ENCODE results near the gene RELCH.

The RELCH gene

DNA sequence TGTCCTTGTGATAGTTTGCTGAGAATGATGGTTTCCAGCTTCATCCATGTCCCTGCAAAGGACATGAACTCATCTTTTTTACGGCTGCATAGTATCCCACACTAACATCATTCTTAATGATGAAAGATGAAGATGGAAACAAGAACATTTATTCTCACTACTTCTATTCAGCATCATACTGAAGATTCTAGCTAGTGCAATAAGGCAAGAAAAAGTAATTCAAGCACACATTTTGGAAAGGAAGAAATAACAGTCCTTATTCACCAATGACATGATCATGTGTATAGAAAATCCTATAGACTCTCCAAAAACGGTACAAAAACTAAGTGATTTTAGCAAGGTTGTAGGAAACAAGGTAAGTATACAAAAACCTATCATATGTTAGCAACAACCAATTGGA lies 37.2 kb downstream of the RELCH start:
- H3K27ac ChIP-seq: no peak overlapping the region
- no peaks in the 10 kb centered on the region for H3K4me1 ChIP-seq
- no peak overlapping the region for H3K9ac ChIP-seq
- no peak overlapping the region for H3K4me3 ChIP-seq (ENCODE audit: low read depth, low read length)
- H3K9me3 ChIP-seq (ENCODE audit: control insufficient read depth, low read length): no peaks in the 10 kb centered on the region
- H3K27me3 ChIP-seq (ENCODE audit: control insufficient read depth, insufficient read depth, low read length): no peaks in the 10 kb centered on the region
- no peak overlapping the region for H3K4me2 ChIP-seq (ENCODE audit: low read length)
- peaks cover 3% of the 10 kb centered on the region for H3K79me2 ChIP-seq
- TF ChIP-seq, protein P1, sequence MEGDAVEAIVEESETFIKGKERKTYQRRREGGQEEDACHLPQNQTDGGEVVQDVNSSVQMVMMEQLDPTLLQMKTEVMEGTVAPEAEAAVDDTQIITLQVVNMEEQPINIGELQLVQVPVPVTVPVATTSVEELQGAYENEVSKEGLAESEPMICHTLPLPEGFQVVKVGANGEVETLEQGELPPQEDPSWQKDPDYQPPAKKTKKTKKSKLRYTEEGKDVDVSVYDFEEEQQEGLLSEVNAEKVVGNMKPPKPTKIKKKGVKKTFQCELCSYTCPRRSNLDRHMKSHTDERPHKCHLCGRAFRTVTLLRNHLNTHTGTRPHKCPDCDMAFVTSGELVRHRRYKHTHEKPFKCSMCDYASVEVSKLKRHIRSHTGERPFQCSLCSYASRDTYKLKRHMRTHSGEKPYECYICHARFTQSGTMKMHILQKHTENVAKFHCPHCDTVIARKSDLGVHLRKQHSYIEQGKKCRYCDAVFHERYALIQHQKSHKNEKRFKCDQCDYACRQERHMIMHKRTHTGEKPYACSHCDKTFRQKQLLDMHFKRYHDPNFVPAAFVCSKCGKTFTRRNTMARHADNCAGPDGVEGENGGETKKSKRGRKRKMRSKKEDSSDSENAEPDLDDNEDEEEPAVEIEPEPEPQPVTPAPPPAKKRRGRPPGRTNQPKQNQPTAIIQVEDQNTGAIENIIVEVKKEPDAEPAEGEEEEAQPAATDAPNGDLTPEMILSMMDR (IDR thresholded peaks at IDR 0.05): no peak
- no peaks in the 10 kb centered on the region for H3K36me3 ChIP-seq (ENCODE audit: control insufficient read depth, insufficient read depth, low read length)
- no peak overlapping the region for H2AFZ ChIP-seq

DNA sequence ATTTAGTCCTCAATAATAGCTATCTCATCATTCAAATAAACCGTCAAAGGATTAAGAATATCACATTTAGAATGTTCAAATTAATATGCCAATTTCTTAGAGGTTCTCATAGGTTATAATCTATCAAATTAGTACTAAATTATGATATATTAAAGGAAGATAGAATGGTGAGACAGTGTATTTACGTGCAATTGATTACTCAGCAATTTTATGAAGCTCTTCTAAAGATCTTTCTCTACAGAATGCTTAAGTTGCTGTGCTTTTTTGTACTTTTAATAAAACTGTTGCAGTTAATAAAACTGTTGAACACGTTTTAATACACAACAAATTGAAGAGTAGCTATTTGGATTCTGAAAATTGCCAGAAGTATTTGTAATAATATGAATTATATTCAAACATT lies 39.0 kb downstream of the RELCH start:
- Histone ChIP-seq H3K4me1 (no peaks in the 10 kb centered on the region), H3K27me3 (ENCODE audit: control insufficient read depth, insufficient read depth, low read length) (no peaks in the 10 kb centered on the region), H2AFZ (no peak overlapping the region), H3K79me2 (no peaks in the 10 kb centered on the region), H3K9me3 (ENCODE audit: control insufficient read depth, low read length) (no peaks in the 10 kb centered on the region), H3K27ac (no peak overlapping the region), H3K36me3 (ENCODE audit: control insufficient read depth, insufficient read depth, low read length) (no peaks in the 10 kb centered on the region), H3K4me2 (ENCODE audit: low read length) (no peak overlapping the region), H3K4me3 (ENCODE audit: low read depth, low read length) (no peak overlapping the region), H3K9ac (no peak overlapping the region)
- TF ChIP-seq, protein P1 (IDR thresholded peaks at IDR 0.05): no peak

DNA sequence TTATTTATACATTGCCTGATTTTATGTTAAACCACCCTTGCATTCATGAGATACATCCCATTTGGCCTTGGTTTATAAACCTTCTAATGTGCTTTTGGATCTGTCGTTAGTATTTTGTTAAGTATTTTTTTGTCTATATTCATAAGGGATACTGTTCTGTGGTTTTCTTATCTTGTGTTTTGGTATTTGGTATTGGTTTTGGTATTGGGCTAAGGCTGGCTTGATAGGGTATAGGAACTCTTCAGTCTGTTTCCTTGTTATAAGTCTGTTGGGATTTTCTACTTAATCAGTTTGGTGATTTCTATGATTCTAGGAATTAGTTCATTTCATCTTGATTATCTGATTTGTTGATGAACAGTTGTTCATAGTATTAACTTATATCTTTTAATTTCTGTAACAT lies 49.2 kb downstream of the RELCH start:
- Histone ChIP-seq H2AFZ (no peak overlapping the region), H3K36me3 (ENCODE audit: control insufficient read depth, insufficient read depth, low read length) (no peaks in the 10 kb centered on the region), H3K9ac (no peak overlapping the region), H3K4me2 (ENCODE audit: low read length) (no peak overlapping the region), H3K79me2 (peaks cover 3% of the 10 kb centered on the region), H3K27ac (no peak overlapping the region), H3K27me3 (ENCODE audit: control insufficient read depth, insufficient read depth, low read length) (no peaks in the 10 kb centered on the region), H3K4me3 (ENCODE audit: low read depth, low read length) (no peak overlapping the region), H3K9me3 (ENCODE audit: control insufficient read depth, low read length) (no peaks in the 10 kb centered on the region), H3K4me1 (no peaks in the 10 kb centered on the region)
- TF ChIP-seq, protein P1 (IDR thresholded peaks at IDR 0.05): no peak

DNA sequence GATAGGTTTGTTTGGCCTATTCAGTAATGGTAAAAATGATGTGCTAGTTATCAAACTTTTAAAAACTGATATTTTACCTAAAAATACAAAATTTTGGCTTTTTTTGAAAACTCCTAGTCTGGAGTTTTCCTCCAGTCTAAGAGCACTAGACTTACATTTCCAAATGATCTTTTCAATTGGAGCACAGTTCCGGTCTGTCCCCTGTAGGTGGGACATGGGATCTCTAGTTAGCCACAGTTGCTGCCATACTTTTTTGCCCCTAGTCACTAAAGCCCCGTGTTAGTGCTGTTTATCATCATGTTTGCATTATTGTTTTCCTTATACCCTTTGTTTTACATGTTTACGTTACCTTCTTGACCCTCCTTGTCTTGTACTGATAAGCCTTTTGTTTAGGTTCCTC lies 52.4 kb downstream of the RELCH start:
- Histone ChIP-seq H3K9ac (no peak overlapping the region), H3K27ac (no peak overlapping the region), H3K27me3 (ENCODE audit: control insufficient read depth, insufficient read depth, low read length) (no peaks in the 10 kb centered on the region), H3K9me3 (ENCODE audit: control insufficient read depth, low read length) (no peaks in the 10 kb centered on the region), H2AFZ (no peak overlapping the region), H3K36me3 (ENCODE audit: control insufficient read depth, insufficient read depth, low read length) (no peaks in the 10 kb centered on the region), H3K79me2 (peaks cover 3% of the 10 kb centered on the region), H3K4me1 (no peaks in the 10 kb centered on the region), H3K4me2 (ENCODE audit: low read length) (no peak overlapping the region), H3K4me3 (ENCODE audit: low read depth, low read length) (no peak overlapping the region)
- TF ChIP-seq, protein P1 (IDR thresholded peaks at IDR 0.05): no peak

DNA sequence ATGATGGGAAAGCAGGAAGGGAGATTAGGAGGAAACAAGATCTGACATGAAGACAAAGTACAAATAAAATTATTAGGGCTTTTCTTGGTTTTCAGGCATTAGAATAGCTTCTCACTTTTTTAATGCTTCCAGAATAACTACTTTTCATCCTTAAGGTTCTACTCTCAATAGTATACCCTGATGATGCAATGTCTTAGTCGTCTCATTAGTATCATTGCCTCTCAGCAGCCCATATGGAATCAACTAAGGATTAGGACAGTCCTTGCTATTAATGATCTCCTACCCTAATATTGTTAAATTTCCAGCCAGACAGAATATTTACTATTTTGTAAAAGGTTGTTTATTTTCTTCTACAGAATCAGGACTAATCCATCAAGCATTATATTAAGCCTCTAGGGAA lies 55.9 kb downstream of the RELCH start:
- TF ChIP-seq, protein P1 (IDR thresholded peaks at IDR 0.05): no peak
- Histone ChIP-seq H3K4me3 (ENCODE audit: low read depth, low read length) (no peak overlapping the region), H3K4me1 (no peaks in the 10 kb centered on the region), H3K9me3 (ENCODE audit: control insufficient read depth, low read length) (no peaks in the 10 kb centered on the region), H3K79me2 (no peaks in the 10 kb centered on the region), H3K36me3 (ENCODE audit: control insufficient read depth, insufficient read depth, low read length) (no peaks in the 10 kb centered on the region), H3K27me3 (ENCODE audit: control insufficient read depth, insufficient read depth, low read length) (no peaks in the 10 kb centered on the region), H3K4me2 (ENCODE audit: low read length) (no peak overlapping the region), H3K27ac (no peak overlapping the region), H2AFZ (no peak overlapping the region), H3K9ac (no peak overlapping the region)
